ENCODE results near the gene IRF2BPL. TPM values are rescaled to one million over a fixed set of nuclear protein-coding genes. Genes with fewer than 3 reads are reported as not detected.

Gene IRF2BPL
- total and polyA plus RNA-seq, 9 of the 15 experiments (the other 6 are each of a cell fraction or from before 2014, with no cell fraction given): 0.52 to 21.6 (median 2.5) TPM

- TF ChIP-seq ZBTB1 (CRISPR knock-in tag; IDR thresholded peaks at IDR 0.05; ENCODE audit: borderline replicate concordance, low read depth) (no peak), ZBTB8A (IDR thresholded peaks at IDR 0.05; ENCODE audit: partially characterized antibody) (no peak), CHD2 (IDR thresholded peaks at IDR 0.05; ENCODE audit: low read depth, low read length) (peak; percentile 42; the same call in 1 of the 2 replicates), ZNF764 (CRISPR knock-in tag; IDR thresholded peaks at IDR 0.05; ENCODE audit: low read depth) (no peak), HOXB6 (CRISPR knock-in tag; IDR thresholded peaks at IDR 0.05; ENCODE audit: borderline replicate concordance) (no peak), CREM (IDR thresholded peaks at IDR 0.05; ENCODE audit: low read depth) (peak; percentile 93), ZNF311 (CRISPR knock-in tag; IDR thresholded peaks at IDR 0.05) (no peak), KDM4B (IDR thresholded peaks at IDR 0.05; ENCODE audit: borderline replicate concordance in 2 of 2, low read depth in 1 of 2) (no peak), CBX3 (IDR thresholded peaks at IDR 0.05; ENCODE audit: borderline replicate concordance in 1 of 2, low read length in 2 of 2) (no peak), TEAD1 (CRISPR knock-in tag; IDR thresholded peaks at IDR 0.05) (peak in 1 of 2 experiments; percentile 89; a peak in 2 of 4 replicates), JUNB (CRISPR knock-in tag; conservative IDR thresholded peaks at IDR 0.05) (peak; percentile 64; the same call in 1 of the 2 replicates), SP2 (IDR thresholded peaks at IDR 0.05; ENCODE audit: extremely low read depth, low read depth, low read length, poor library complexity, severe bottlenecking) (no peak), HMG20B (CRISPR knock-in tag; IDR thresholded peaks at IDR 0.05) (no peak), MCM7 (IDR thresholded peaks at IDR 0.05) (no peak), LEF1 (IDR thresholded peaks at IDR 0.05) (peak; percentile 84), ZNF121 (CRISPR knock-in tag; conservative IDR thresholded peaks at IDR 0.05) (no peak), ARID1B (IDR thresholded peaks at IDR 0.05) (peak; percentile 46), CTBP1 (IDR thresholded peaks at IDR 0.05; ENCODE audit: borderline replicate concordance) (peak; percentile 45; the same call in 1 of the 2 replicates), ZNF76 (CRISPR knock-in tag; IDR thresholded peaks at IDR 0.05; ENCODE audit: borderline replicate concordance) (no peak; the same call in 1 of the 2 replicates), ZNF239 (CRISPR knock-in tag; IDR thresholded peaks at IDR 0.05) (no peak), ZNF561 (CRISPR knock-in tag; conservative IDR thresholded peaks at IDR 0.05) (no peak), ELF1 (tag; IDR thresholded peaks at IDR 0.05) (0 out of 2 replicates have a peak, but pooled peaks have one; percentile 39), NFRKB (IDR thresholded peaks at IDR 0.05; ENCODE audit: low read depth) (peak; percentile 83), NONO (IDR thresholded peaks at IDR 0.05; ENCODE audit: low read depth in 2 of 2, low read length in 1 of 2) (peak in 1 of 2 experiments; percentile 82; a peak in 2 of 4 replicates)
- TF ChIP-seq, protein P1, sequence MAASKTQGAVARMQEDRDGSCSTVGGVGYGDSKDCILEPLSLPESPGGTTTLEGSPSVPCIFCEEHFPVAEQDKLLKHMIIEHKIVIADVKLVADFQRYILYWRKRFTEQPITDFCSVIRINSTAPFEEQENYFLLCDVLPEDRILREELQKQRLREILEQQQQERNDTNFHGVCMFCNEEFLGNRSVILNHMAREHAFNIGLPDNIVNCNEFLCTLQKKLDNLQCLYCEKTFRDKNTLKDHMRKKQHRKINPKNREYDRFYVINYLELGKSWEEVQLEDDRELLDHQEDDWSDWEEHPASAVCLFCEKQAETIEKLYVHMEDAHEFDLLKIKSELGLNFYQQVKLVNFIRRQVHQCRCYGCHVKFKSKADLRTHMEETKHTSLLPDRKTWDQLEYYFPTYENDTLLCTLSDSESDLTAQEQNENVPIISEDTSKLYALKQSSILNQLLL (CRISPR knock-in tag; IDR thresholded peaks at IDR 0.05; ENCODE audit: borderline replicate concordance): no peak
- TF ChIP-seq, protein P2, sequence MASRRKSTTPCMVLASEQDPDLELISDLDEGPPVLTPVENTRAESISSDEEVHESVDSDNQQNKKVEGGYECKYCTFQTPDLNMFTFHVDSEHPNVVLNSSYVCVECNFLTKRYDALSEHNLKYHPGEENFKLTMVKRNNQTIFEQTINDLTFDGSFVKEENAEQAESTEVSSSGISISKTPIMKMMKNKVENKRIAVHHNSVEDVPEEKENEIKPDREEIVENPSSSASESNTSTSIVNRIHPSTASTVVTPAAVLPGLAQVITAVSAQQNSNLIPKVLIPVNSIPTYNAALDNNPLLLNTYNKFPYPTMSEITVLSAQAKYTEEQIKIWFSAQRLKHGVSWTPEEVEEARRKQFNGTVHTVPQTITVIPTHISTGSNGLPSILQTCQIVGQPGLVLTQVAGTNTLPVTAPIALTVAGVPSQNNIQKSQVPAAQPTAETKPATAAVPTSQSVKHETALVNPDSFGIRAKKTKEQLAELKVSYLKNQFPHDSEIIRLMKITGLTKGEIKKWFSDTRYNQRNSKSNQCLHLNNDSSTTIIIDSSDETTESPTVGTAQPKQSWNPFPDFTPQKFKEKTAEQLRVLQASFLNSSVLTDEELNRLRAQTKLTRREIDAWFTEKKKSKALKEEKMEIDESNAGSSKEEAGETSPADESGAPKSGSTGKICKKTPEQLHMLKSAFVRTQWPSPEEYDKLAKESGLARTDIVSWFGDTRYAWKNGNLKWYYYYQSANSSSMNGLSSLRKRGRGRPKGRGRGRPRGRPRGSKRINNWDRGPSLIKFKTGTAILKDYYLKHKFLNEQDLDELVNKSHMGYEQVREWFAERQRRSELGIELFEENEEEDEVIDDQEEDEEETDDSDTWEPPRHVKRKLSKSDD (conservative IDR thresholded peaks at IDR 0.05; ENCODE audit: low read length): 0 out of 2 replicates have a peak, but pooled peaks have one; percentile 13
Measured at GRCh38 chr14:77028384-77029231, at the start of gene IRF2BPL (continued).

Data from K562 (cell line).